PC-9 (cell line): ENCODE data around the gene UNC13D. TPM values are rescaled to one million over a fixed set of nuclear protein-coding genes. Genes with fewer than 3 reads are reported as not detected.
"Not testable (repeated sequence)": the region's sequence is repeated elsewhere in the genome, so short reads cannot be mapped to it uniquely, and the experiment has no call there.

Experiments
- BruUV-seq: library from RNA; stranded (reverse); fragments of 400-500 nt; replicated peaks from 2 replicates; lab custom pipeline; 2021; lab: Mats Ljungman, UMichigan
- CTCF ChIA-PET: fragments of 300-600 bp; sonication (Branson Sonifier 250); formaldehyde crosslinking; loops from one replicate; lab custom pipeline; 2022; ENCODE audit warnings: antibody characterized with exemption; lab: Charles Lee
- POLR2A ChIA-PET: fragments of 300-600 bp; sonication (Branson Sonifier 250); formaldehyde crosslinking; loops from one replicate; lab custom pipeline; 2022; ENCODE audit warnings: antibody characterized with exemption; ENCODE audit not compliant: unreplicated experiment; lab: Charles Lee
- DNase-seq, 2 experiments: peaks; one replicate each; pipeline versions ENCODE4 v3.0.0 to v3.0.0-alpha.2; 2015 to 2022; ENCODE audit warnings: mixed read lengths in 1 of 2
- H2AFZ ChIP-seq: fragments of 200-600 bp; sonication (generic); 2 replicates; pipeline ENCODE4 v1.8.1; 2017; ENCODE audit warnings: antibody characterized with exemption
- H3F3A ChIP-seq: fragments of 200-600 bp; sonication (generic); 2 replicates; pipeline ENCODE4 v1.8.1; 2017; ENCODE audit warnings: antibody characterized with exemption, mild to moderate bottlenecking, low read depth; ENCODE audit not compliant: insufficient read depth
- H3K27ac ChIP-seq: fragments of 200-600 bp; sonication (generic); 2 replicates; pipeline ENCODE4 v1.6.1; 2016; ENCODE audit warnings: mixed run types
- H3K27me3 ChIP-seq: fragments of 200-600 bp; sonication (generic); 2 replicates; pipeline ENCODE4 v1.6.1; 2016; ENCODE audit warnings: low read depth, mixed run types; ENCODE audit not compliant: insufficient read depth
- H3K36me3 ChIP-seq: fragments of 200-600 bp; sonication (generic); 2 replicates; pipeline ENCODE4 v1.6.1; 2016; ENCODE audit warnings: low read depth, mixed run types
- H3K4me1 ChIP-seq: fragments of 200-600 bp; sonication (generic); replicated peaks from 2 replicates; pipeline ENCODE4 v1.6.1; 2016; ENCODE audit warnings: mixed run types; ENCODE audit not compliant: insufficient read depth
- H3K4me2 ChIP-seq: fragments of 200-600 bp; sonication (generic); 2 replicates; pipeline ENCODE4 v1.6.1; 2017; ENCODE audit warnings: mixed run types
- H3K4me3 ChIP-seq: fragments of 200-600 bp; sonication (generic); 2 replicates; pipeline ENCODE4 v1.6.1; 2016; ENCODE audit warnings: mixed run types
- H3K79me2 ChIP-seq: fragments of 200-600 bp; sonication (generic); 2 replicates; pipeline ENCODE4 v1.6.1; 2017; ENCODE audit warnings: low read depth, mixed run types
- H3K9me2 ChIP-seq: fragments of 200-600 bp; sonication (generic); 2 replicates; pipeline ENCODE4 v1.8.1; 2017; ENCODE audit warnings: mild to moderate bottlenecking; ENCODE audit not compliant: insufficient read depth
- H3K9me3 ChIP-seq: fragments of 200-600 bp; sonication (generic); 2 replicates; pipeline ENCODE4 v1.8.1; 2016; ENCODE audit warnings: low read depth; ENCODE audit not compliant: insufficient read depth
- H4K20me1 ChIP-seq: fragments of 200-600 bp; sonication (generic); 2 replicates; pipeline ENCODE4 v1.8.1; 2017; ENCODE audit not compliant: insufficient read depth
- CTCF ChIP-seq: fragments of 200-600 bp; sonication (generic); conservative IDR thresholded peaks from 2 replicates; pipeline ENCODE4 v1.6.1; 2017; ENCODE audit warnings: mixed run types, antibody characterized with exemption, mild to moderate bottlenecking, moderate library complexity
- EZH2 ChIP-seq: fragments of 200-600 bp; sonication (generic); IDR thresholded peaks from 2 replicates; pipeline ENCODE4 v1.8.0; 2017; ENCODE audit warnings: antibody characterized with exemption, low read depth
- intact Hi-C: fragments of 100-400 bp; cut with micrococcal nuclease; formaldehyde crosslinking; loops from one replicate; pipeline ENCODE4 v1.10.0; 2022; ENCODE audit not compliant: unreplicated experiment
- total RNA-seq: library from RNA; stranded (reverse); gene quantifications from 2 replicates; pipeline ENCODE4 v1.2.3, GENCODE V29; 2021

UNC13D gene
- total RNA-seq, 1 experiment from 2014 or later: 94.4 TPM

GRCh38 chr17:75864448-75864871, 20.3 kb upstream of the UNC13D start:
- Histone ChIP-seq H3F3A (peaks cover 6% of the 10 kb centered on the region; the same call in 1 of the 2 replicates), H3K27ac (no peak overlapping the region), H3K4me3 (no peak overlapping the region), H3K9me3 (no peaks in the 10 kb centered on the region), H4K20me1 (no peaks in the 10 kb centered on the region), H3K4me2 (no peak overlapping the region), H3K79me2 (no peaks in the 10 kb centered on the region), H3K4me1 (peaks cover 2% of the 10 kb centered on the region; the same call in 1 of the 2 replicates), H3K27me3 (no peaks in the 10 kb centered on the region), H3K9me2 (no peaks in the 10 kb centered on the region), H2AFZ (no peak overlapping the region), H3K36me3 (no peaks in the 10 kb centered on the region)
- ChIA-PET CTCF (interaction anchor here (1.0 kb wide), 1 partner anchor 18 kb away, joined by 3 read pairs; no protein-coding TSS in a partner anchor), POLR2A (no interaction called here)
- BruUV-seq: no TSS peak
- no peak for DNase-seq
- TF ChIP-seq EZH2 (no peak), CTCF (no peak)
- intact Hi-C loops: no loop called here

GRCh38 chr17:75861927-75862317, 17.7 kb upstream of the UNC13D start:
- no peak for DNase-seq
- H3K4me3 ChIP-seq: no peak overlapping the region
- peaks cover 13% of the 10 kb centered on the region; the same call in 1 of the 2 replicates for H3F3A ChIP-seq
- no peak overlapping the region for H2AFZ ChIP-seq
- TF ChIP-seq EZH2: no peak
- TF ChIP-seq CTCF: no peak
- ChIA-PET CTCF (interaction anchor here (0.6 kb wide), 2 partner anchors 115 to 248 kb away, joined by 8 to 11 read pairs; no protein-coding TSS in a partner anchor), POLR2A (interaction anchor here (0.7 kb wide), 1 partner anchor 221 kb away, joined by 4 read pairs; no protein-coding TSS in a partner anchor)
- H3K27ac ChIP-seq: no peak overlapping the region
- no TSS peak for BruUV-seq
- H3K9me3 ChIP-seq: no peaks in the 10 kb centered on the region
- no peaks in the 10 kb centered on the region for H3K4me1 ChIP-seq
- H3K79me2 ChIP-seq: no peaks in the 10 kb centered on the region
- no peaks in the 10 kb centered on the region for H3K9me2 ChIP-seq
- no peaks in the 10 kb centered on the region for H3K36me3 ChIP-seq
- H4K20me1 ChIP-seq: no peaks in the 10 kb centered on the region
- no peaks in the 10 kb centered on the region for H3K27me3 ChIP-seq
- H3K4me2 ChIP-seq: no peak overlapping the region
- intact Hi-C loops: no loop called here

- not testable (repeated sequence) for H2AFZ ChIP-seq
- peaks cover 23% of the 10 kb centered on the region; the same call in 1 of the 2 replicates for H3F3A ChIP-seq
Measured at GRCh38 chr17:75859358-75859757, 15.2 kb upstream of the UNC13D start.

More at GRCh38 chr17:75859358-75859757, 15.2 kb upstream of the UNC13D start:
- H3K9me3 ChIP-seq, intact Hi-C loops, H3K9me2 ChIP-seq, H3K27ac ChIP-seq, H3K27me3 ChIP-seq, BruUV-seq, H3K4me2 ChIP-seq, DNase-seq, H3K79me2 ChIP-seq, H3K4me3 ChIP-seq, H4K20me1 ChIP-seq, H3K36me3 ChIP-seq, H3K4me1 ChIP-seq: not testable (repeated sequence)
- ChIA-PET CTCF (interaction anchor here (1.1 kb wide), 1 partner anchor 14 kb away, joined by 3 read pairs; no protein-coding TSS in a partner anchor), POLR2A (interaction anchor here (0.6 to 1.0 kb wide), 2 partner anchors 79 to 97 kb away, joined by 3 to 6 read pairs; a partner anchor contains a TSS)
